Measurements from ENCODE around the gene FAM180A.

FAM180A gene

GRCh38 chr7:135768467-135768866 is 19.9 kb upstream of the FAM180A start:
- in situ Hi-C loops (cut with HindIII; ENCODE audit: low pct_unique_long_range_greater_than_20kb, low sequenced_read_pairs), result no loop called here
- no peak for TF ChIP-seq JUND (IDR thresholded peaks at IDR 0.05; ENCODE audit: low read depth)
- DNase-seq (ENCODE audit: low read depth in 1 of 2, low spot score in 1 of 2), result no peak

GRCh38 chr7:135768064-135768463 is 19.5 kb upstream of the FAM180A start:
- no peak for TF ChIP-seq JUND (IDR thresholded peaks at IDR 0.05; ENCODE audit: low read depth)
- DNase-seq (ENCODE audit: low read depth in 1 of 2, low spot score in 1 of 2), result no peak
- in situ Hi-C loops (cut with HindIII; ENCODE audit: low pct_unique_long_range_greater_than_20kb, low sequenced_read_pairs), result no loop called here

GRCh38 chr7:135763261-135763660 is 14.6 kb upstream of the FAM180A start:
- TF ChIP-seq JUND (IDR thresholded peaks at IDR 0.05; ENCODE audit: low read depth), result no peak
- no peak for DNase-seq (ENCODE audit: low read depth in 1 of 2, low spot score in 1 of 2)
- in situ Hi-C loops (cut with HindIII; ENCODE audit: low pct_unique_long_range_greater_than_20kb, low sequenced_read_pairs), result no loop called here

- no peak for DNase-seq (ENCODE audit: low read depth in 1 of 2, low spot score in 1 of 2)
- in situ Hi-C loops (cut with HindIII; ENCODE audit: low pct_unique_long_range_greater_than_20kb, low sequenced_read_pairs), result no loop called here
- TF ChIP-seq JUND (IDR thresholded peaks at IDR 0.05; ENCODE audit: low read depth), result no peak
Measured at GRCh38 chr7:135761751-135762488, 13.3 kb upstream of the FAM180A start.

- DNase-seq (ENCODE audit: low read depth in 1 of 2, low spot score in 1 of 2), result no peak
- in situ Hi-C loops (cut with HindIII; ENCODE audit: low pct_unique_long_range_greater_than_20kb, low sequenced_read_pairs), result no loop called here
- TF ChIP-seq JUND (IDR thresholded peaks at IDR 0.05; ENCODE audit: low read depth), result no peak
Measured at GRCh38 chr7:135759532-135759931, 10.9 kb upstream of the FAM180A start.

- DNase-seq (ENCODE audit: low read depth in 1 of 2, low spot score in 1 of 2), result no peak
- TF ChIP-seq JUND (IDR thresholded peaks at IDR 0.05; ENCODE audit: low read depth), result no peak
- in situ Hi-C loops (cut with HindIII; ENCODE audit: low pct_unique_long_range_greater_than_20kb, low sequenced_read_pairs), result no loop called here
Measured at GRCh38 chr7:135758531-135758932, 9.9 kb upstream of the FAM180A start.

GRCh38 chr7:135757719-135758411 is 9.3 kb upstream of the FAM180A start:
- DNase-seq (ENCODE audit: low read depth in 1 of 2, low spot score in 1 of 2), result no peak
- no peak for TF ChIP-seq JUND (IDR thresholded peaks at IDR 0.05; ENCODE audit: low read depth)
- in situ Hi-C loops (cut with HindIII; ENCODE audit: low pct_unique_long_range_greater_than_20kb, low sequenced_read_pairs), result no loop called here

GRCh38 chr7:135756191-135756590 is 7.6 kb upstream of the FAM180A start:
- TF ChIP-seq JUND (IDR thresholded peaks at IDR 0.05; ENCODE audit: low read depth), result no peak
- DNase-seq (ENCODE audit: low read depth in 1 of 2, low spot score in 1 of 2), result no peak
- in situ Hi-C loops (cut with HindIII; ENCODE audit: low pct_unique_long_range_greater_than_20kb, low sequenced_read_pairs), result no loop called here

- no peak for TF ChIP-seq JUND (IDR thresholded peaks at IDR 0.05; ENCODE audit: low read depth)
- in situ Hi-C loops (cut with HindIII; ENCODE audit: low pct_unique_long_range_greater_than_20kb, low sequenced_read_pairs), result no loop called here
- no peak for DNase-seq (ENCODE audit: low read depth in 1 of 2, low spot score in 1 of 2)
Measured at GRCh38 chr7:135755351-135755753, 6.7 kb upstream of the FAM180A start.

- DNase-seq (ENCODE audit: low read depth in 1 of 2, low spot score in 1 of 2), result no peak
- in situ Hi-C loops (cut with HindIII; ENCODE audit: low pct_unique_long_range_greater_than_20kb, low sequenced_read_pairs), result no loop called here
- no peak for TF ChIP-seq JUND (IDR thresholded peaks at IDR 0.05; ENCODE audit: low read depth)
Measured at GRCh38 chr7:135753616-135754413, 5.2 kb upstream of the FAM180A start.

GRCh38 chr7:135747366-135747765 is 1.2 kb downstream of the FAM180A start:
- in situ Hi-C loops (cut with HindIII; ENCODE audit: low pct_unique_long_range_greater_than_20kb, low sequenced_read_pairs), result no loop called here
- no peak for TF ChIP-seq JUND (IDR thresholded peaks at IDR 0.05; ENCODE audit: low read depth)
- no peak for DNase-seq (ENCODE audit: low read depth in 1 of 2, low spot score in 1 of 2)

GRCh38 chr7:135745703-135746312 is 2.8 kb downstream of the FAM180A start:
- TF ChIP-seq JUND (IDR thresholded peaks at IDR 0.05; ENCODE audit: low read depth), result no peak
- no peak for DNase-seq (ENCODE audit: low read depth in 1 of 2, low spot score in 1 of 2)

More at GRCh38 chr7:135745703-135746312, 2.8 kb downstream of the FAM180A start:
- in situ Hi-C loops (cut with HindIII; ENCODE audit: low pct_unique_long_range_greater_than_20kb, low sequenced_read_pairs), result no loop called here

Data from T47D (cell line).